ENCODE measurements around the gene CEP152.
"Not testable (repeated sequence)": the region's sequence is repeated elsewhere in the genome, so short reads cannot be mapped to it uniquely, and the experiment has no call there.

The CEP152 gene

DNA sequence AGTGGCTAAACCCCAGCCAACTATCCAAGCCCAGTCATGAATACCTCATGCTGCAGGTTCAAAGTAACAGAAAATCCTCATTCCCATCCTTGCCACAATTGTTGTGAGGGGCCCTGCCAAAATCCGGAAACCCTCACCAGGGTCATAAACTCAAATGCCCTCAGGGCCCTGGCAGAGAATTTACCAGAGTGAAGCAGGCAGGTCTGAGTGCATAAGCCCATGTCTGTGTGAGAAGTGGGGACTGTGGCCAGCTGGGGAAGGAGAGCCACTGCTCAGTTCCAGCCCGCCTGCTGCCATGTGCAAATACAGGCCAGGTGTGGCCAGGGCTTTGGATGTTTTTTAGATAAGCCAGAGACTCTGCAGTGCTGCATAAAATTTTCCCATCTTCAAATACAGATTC lies 7.0 kb downstream of the CEP152 start:
- no peak for DNase-seq

- no peak for DNase-seq
Observed at GRCh38 chr15:48802867-48803266, 8.0 kb downstream of the CEP152 start.

GRCh38 chr15:48802257-48802656 lies 8.6 kb downstream of the CEP152 start:
- DNase-seq: no peak

DNA sequence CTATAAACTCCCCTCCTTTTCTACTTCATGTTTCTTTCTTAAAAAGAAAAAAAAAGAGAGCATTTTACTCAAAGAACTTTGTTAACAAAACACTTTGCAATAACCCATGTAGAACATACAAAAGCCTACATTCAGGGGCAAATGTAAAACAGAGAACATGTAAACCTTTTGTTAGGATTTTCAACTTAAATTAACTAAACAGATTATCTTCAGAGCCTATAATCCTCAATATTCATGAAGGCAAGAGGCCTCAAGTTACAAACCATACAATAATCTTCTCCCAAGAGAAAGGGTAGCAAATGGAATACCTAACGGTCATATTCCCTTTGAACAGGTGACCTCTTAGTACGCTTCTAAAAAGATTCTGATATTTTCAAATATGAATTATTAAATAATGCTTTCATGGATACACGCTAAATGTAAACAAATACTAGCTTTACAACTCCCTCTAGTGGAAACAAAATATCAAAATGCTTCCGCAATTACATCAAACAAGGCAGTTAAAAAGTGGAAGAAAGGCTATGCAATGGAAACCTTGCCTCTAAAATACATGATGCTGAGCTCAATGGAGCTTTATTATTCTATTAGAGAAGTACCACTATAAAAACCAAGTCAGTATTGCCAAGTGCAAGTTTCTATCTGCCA lies 9.9 kb downstream of the CEP152 start:
- DNase-seq: no peak

DNA sequence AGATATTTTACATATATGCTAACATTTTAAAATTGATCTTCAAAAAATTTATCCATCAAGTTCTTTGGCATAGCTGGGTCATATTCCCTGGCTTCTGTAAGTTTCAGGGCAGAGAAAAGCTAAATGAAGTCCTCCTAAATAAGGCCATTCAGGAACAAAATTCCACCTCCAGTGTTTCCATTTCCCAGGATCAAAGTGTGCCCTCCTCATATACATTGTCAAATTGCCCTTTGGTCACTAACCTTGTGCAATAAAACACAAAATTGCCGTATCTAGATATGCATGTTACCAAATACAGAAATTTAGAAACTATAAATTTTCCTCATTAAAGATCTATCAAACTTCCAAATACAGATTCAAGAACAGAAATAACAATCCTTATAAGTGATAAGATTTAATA lies 10.6 kb downstream of the CEP152 start:
- DNase-seq: no peak

- no peak for DNase-seq
Observed at GRCh38 chr15:48798319-48798718, 12.6 kb downstream of the CEP152 start.

DNA sequence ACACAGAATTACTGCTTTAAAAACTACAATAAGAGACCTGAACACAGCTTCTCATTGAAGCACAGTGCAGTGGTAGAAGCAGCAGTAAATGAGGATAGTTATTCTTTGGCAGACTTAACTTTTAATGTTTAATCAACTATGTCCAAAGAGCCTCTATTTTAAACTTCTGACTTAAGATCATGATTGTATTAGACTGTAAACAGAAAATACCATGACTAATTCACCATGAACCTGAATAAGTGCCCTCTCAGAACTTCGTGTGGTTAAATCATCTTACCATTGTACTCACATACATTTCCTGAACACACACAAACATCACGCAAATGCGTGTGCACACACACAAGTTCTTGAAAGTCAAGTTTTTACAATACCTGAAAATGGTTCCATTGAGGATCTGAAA lies 13.9 kb downstream of the CEP152 start:
- no peak for DNase-seq

DNA sequence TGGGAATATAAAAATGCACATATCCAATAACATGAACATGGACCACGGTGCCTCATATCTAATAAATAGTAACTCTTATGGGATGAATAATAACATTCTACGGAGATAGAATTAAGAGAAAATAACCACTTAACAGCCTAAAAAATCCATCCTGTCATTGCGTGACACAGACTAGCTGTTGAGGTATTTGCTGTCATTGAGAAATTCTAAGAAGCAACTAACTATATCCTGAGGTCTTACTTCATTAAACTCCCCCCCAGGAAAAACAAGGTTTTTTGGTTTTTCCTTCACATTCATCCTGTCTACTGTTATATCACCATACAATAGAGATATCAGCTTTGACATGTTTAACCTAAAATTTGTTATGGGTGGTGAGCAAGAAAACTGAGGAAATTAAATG lies 14.3 kb downstream of the CEP152 start:
- no peak for DNase-seq

DNA sequence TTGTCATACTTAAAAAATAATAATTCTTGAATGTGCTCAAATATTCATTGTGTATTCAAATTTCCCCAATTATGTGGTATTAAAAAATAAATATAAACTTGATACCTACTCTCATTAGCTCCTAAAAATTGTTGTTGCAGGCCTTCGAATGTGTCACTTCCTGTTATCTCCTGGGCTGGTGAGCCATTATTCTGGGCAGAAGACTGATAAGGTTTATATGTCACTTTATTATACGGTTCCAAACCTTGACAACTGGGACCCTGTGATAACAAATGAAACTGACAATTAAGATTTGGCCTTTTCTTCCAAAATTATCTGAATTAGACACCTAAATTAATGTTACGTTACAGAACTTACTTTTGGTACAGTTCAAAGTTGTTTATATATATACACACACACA lies 15.0 kb downstream of the CEP152 start:
- DNase-seq: no peak

DNA sequence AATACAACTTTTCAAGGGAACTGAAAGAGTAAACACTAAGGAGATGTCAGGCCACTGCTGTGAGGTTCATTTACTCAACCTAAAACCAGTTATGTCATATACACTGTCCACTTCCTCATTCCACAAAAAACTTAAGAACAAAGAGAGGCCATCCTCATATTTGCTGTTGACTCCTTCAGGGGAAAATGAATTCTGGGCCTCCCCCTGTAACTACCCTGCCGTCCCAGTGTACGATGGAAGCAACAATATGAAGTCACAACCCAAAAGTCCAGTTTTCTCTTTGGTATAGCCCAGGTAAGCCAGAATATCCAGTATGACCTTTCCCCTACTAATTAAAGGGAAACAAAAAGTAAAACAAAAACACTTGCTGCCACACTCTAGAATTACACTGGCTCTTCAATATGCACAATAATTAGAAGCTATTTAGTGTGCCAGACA lies 16.2 kb downstream of the CEP152 start:
- no peak for DNase-seq

GRCh38 chr15:48792408-48792807 lies 18.5 kb downstream of the CEP152 start:
- no peak for DNase-seq

DNA sequence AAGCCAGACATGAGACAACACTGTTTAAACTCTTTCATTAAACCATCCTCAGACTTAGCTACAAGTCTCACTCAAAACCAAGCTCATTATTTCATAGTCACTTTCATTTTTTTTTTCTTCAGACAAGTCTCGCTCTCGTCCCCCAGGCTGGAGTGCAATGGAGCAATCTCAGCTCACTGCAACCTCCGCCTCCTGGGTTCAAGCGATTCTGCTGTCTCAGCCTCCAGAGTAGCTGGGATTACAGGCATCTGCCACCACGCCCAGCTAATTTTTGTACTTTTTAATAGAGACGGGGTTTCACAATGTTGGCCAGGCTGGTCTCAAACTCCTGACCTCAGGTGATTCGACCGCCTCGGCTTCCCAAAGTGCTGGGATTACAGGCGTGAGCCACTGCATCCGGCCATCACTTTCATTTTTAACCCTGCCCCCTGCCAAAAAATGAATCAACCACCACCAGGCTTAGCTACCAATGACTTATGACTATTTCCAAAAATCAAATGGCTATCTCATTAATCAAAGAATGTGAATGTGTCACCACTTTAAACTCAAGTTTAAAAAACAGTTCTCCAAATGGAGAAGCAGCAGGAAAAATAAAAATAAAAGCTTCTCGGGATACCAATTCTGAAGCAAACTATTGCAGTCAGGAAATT lies 20.3 kb downstream of the CEP152 start:
- DNase-seq: not testable (repeated sequence)

GRCh38 chr15:48785712-48786111 lies 25.2 kb downstream of the CEP152 start:
- DNase-seq: no peak

- DNase-seq: no peak
Observed at GRCh38 chr15:48785195-48785594, 25.7 kb downstream of the CEP152 start.

- DNase-seq: no peak
Observed at GRCh38 chr15:48784756-48785155, 26.1 kb downstream of the CEP152 start.

GRCh38 chr15:48782911-48783310 lies 28.0 kb downstream of the CEP152 start:
- no peak for DNase-seq

DNA sequence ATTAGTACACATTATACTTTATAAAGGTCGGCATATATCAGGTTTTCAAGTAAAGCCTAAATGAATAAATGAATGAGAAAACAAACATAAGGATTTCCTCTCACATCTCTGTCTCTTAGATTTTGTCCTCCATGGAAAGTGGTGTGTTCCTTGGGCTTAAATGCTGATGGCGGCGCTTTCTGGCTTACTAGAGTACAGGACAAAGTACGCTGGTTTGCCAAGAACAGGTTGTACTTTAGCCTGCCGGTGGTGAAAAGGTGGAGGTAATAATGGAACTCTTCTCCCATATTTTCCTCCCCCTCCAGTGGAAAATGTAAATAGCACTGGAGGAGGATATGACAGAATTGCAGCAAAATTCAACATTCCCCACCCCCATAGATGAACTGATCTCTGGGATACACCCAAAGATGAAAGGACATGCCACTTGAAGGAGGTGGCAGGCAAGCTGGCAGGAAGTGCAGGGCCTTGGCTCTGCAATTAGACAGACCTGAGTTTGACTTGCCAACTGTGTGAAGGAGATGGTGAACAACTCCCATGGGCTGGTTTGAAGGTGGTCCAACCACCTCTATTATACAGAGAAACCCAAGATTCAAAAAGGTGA lies 29.3 kb downstream of the CEP152 start:
- DNase-seq: no peak

GRCh38 chr15:48781017-48781416 lies 29.9 kb downstream of the CEP152 start:
- no peak for DNase-seq

GRCh38 chr15:48778331-48778730 lies 32.5 kb downstream of the CEP152 start:
- no peak for DNase-seq

DNA sequence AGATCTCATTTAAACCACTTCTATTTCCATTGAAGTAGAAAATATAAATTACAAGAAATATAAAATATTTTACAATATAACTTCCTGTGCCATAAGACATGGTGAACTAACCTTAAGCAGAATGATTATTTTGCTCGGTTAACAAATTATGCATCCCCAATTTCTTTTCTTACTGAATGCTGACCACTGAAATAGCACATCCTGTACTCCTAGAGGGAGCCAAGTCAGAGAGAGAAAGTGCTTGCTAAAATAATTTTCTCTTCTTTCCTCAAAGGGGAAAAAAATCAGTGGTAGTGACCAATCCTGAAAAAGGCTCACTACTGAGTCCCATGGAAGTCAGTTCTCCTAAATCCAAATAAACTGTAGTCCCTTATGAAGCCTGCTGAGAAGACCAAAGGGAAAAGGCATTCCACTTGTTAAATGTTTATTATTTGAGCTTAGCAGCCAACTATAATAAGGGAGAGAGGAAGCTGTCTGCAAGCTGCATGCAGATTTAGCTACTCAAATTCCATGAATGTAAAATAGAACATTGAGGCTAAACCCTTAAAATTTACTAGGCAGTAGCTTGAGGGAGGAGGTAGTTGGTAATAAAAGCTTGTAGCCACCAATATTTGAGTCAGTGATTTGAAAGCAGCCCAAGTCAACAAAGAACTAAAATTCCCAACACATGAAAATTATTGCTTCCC lies 33.1 kb downstream of the CEP152 start:
- no peak for DNase-seq

DNA sequence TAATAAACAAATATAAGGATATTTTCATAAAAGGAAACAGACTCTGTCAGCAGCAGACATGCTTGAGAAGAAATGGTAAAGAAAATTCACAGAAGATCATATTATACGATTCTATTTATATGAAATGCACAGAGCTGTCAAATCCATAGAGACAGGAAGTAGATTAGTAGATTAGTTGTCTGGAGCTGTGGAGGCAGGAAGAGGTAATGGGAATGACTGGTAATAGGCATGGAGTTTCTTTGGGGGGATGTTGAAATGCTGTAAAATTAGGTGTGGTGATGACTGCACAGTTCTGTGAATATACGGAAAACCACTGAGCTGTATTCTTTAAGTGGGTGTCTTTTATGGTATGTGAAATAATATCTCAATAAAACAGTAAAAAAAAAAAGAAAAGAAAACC lies 35.3 kb downstream of the CEP152 start:
- no peak for DNase-seq

DNA sequence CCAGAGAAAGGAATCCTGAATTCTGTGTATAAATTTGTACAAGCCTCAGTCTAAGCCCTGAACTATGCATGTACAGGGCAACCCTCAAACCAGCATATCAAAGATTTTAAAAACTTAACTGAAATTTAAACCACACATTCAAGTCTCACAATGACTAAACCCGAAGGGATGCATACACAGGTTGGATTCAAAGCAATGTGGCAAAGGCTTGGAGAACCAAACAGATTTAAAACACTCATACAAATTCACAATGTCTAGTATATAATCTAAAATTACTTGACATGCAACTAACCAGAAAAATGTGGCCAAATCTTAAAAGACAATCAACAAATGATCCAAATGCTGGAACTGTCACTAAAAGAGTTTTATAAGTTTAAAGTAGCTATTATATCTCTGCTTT lies 36.4 kb downstream of the CEP152 start:
- no peak for DNase-seq

DNA sequence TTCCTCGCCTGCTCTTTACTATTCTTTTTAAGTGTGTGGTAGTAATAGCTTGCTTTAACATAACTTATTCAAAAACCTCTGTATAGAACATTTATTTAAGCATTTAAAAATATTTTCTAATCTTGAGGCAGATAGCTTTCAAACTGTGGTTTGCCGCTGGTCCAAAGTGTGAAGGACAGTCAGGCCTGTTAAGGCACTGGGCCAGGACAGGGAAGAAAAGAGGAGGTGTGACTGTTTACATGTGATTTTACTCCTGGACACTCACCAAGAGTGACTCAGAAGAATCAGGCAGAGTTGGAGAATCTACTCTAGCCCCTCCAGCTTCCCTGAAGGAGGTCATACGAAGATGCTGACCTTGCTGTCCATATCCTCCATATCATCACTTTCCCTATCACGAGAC lies 44.7 kb downstream of the CEP152 start:
- no peak for DNase-seq

DNA sequence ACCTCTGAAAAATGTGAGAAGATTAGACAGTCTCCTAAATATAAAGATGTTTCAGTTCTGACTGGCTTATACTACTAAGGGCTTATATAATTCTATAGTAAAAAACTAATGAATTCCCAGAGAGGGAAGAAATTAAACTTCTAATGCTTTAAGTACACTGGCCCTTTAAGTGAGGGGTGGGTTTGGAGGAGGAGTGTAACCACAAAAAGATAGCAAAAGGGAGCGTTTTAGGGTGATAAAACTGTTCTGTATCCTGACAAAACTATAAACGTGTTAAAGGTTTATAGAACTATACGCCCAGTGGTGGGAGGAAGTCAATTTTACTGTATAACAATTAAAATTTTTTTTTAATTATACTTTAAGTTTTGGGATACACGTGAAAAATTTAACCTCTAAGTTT lies 45.8 kb downstream of the CEP152 start:
- no peak for DNase-seq
